Fibroblast of skin of left quadriceps (primary cell): Measurements from ENCODE around the gene OR14J1.
"Not testable (repeated sequence)": the region's sequence is repeated elsewhere in the genome, so short reads cannot be mapped to it uniquely, and the experiment has no call there.

ENCODE experiments used
- DNase-seq, 2 experiments: peaks; one replicate each; pipeline ENCODE4 v3.0.0-alpha.2; 2013; ENCODE audit warnings: low read depth in 2 of 2

OR14J1 gene

GRCh38 chr6:29301316-29301715 lies at the start of gene OR14J1:
Gene OR14J1 (plus strand): TSS chr6:29301701. CDS start chr6:29306690, 4,989 bp downstream.
- DNase-seq, result no peak

- DNase-seq, result no peak
These were observed 49.8 kb upstream of the OR14J1 start for GRCh38 chr6:29251736-29252135.

GRCh38 chr6:29255530-29255929 lies 46.0 kb upstream of the OR14J1 start:
- DNase-seq, result no peak

- no peak for DNase-seq
These were observed 41.8 kb upstream of the OR14J1 start for GRCh38 chr6:29259721-29260120.

GRCh38 chr6:29263001-29263400 lies 38.5 kb upstream of the OR14J1 start:
- no peak for DNase-seq

- DNase-seq, result no peak
These were observed 7.0 kb upstream of the OR14J1 start for GRCh38 chr6:29294499-29294914.

GRCh38 chr6:29295181-29295585 lies 6.3 kb upstream of the OR14J1 start:
- no peak for DNase-seq

- no peak for DNase-seq
These were observed 5.9 kb upstream of the OR14J1 start for GRCh38 chr6:29295623-29296022.

- DNase-seq, result no peak
These were observed 18.4 kb downstream of the OR14J1 start for GRCh38 chr6:29319931-29320330.

- DNase-seq, result not testable (repeated sequence)
These were observed 21.8 kb downstream of the OR14J1 start for GRCh38 chr6:29323332-29323731.

GRCh38 chr6:29325777-29326176 lies 24.3 kb downstream of the OR14J1 start:
- no peak for DNase-seq

- no peak for DNase-seq
These were observed 31.2 kb downstream of the OR14J1 start for GRCh38 chr6:29332676-29333075.

GRCh38 chr6:29336269-29336668 lies 34.8 kb downstream of the OR14J1 start:
- DNase-seq, result no peak

- no peak for DNase-seq
These were observed 43.9 kb downstream of the OR14J1 start for GRCh38 chr6:29345380-29345779.

GRCh38 chr6:29349348-29349747 lies 47.8 kb downstream of the OR14J1 start:
- DNase-seq, result not testable (repeated sequence)

- DNase-seq, result no peak
These were observed 53.5 kb downstream of the OR14J1 start for GRCh38 chr6:29354980-29355379.

GRCh38 chr6:29355603-29356002 lies 54.1 kb downstream of the OR14J1 start:
- DNase-seq, result no peak
